Measurements from ENCODE around the gene LGMN.
A peak's percentile ranks its signal among the peaks of the same experiment; 100 is the strongest.
"Not testable (repeated sequence)": the region's sequence is repeated elsewhere in the genome, so short reads cannot be mapped to it uniquely, and the experiment has no call there.

The LGMN gene

DNA sequence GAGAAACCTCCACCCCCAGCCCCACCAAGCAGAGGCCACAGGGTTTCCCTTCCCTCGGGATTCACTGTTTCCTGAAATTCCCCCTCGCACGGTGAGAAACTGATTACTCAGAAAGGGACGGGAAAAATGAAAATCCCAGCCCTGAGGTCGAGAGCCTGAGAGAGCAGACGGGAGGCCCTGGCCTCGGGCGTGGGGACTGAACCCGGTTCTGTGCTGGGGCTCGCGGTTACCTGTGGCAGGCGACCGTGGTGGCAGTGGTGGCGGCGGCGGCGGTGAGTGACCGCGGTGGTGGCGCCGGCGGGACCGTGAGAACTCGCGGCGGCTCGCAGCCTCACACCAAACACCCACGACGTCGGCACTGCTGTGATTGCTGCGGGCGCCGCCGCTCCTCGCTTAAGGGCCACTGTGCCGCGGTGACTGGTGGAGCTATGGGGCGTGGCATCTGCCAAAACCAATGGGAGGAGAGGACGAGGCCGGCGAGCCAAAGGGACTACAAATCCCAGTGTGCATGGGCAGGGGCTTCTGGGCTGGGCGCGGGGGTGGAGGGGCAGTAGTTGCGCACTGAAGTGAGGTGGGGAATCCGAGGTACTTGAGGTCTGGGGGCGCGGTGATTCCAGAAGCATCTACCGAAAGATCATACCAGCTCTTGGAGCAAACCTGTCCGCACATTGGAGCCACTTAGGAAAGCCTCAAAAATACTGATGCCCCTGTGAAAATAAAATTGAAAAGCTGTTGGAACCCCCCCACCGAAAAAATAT is at the start of gene LGMN:
Gene LGMN, minus strand, starts transcription at position 369 of the 758 bp plus-strand sequence. CDS start 15,841 bp downstream, outside the sequence.
- peak; percentile 89 to 91 for DNase-seq

DNA sequence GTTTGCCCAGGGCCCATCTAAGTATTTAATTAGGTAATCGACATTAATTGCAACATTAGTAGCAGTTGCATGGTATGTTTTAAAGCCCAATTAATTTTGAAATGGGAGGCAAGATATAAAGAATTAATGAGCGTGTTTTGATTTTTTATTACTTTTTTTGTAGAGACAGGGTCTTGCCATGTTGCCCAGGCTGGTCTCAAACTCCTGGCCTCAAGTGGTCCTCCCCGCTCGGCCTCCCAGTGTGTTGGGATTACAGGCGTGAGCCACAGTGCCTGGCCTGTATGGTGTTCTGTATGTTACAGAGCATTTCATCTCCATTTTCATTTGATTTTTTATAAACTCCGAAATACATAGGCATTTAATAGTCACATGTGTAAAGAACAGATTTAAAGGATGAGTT is 46.5 kb upstream of the LGMN start:
- no peak for DNase-seq

- DNase-seq, result no peak
These were observed 46.1 kb upstream of the LGMN start for GRCh38 chr14:92794547-92794941.

DNA sequence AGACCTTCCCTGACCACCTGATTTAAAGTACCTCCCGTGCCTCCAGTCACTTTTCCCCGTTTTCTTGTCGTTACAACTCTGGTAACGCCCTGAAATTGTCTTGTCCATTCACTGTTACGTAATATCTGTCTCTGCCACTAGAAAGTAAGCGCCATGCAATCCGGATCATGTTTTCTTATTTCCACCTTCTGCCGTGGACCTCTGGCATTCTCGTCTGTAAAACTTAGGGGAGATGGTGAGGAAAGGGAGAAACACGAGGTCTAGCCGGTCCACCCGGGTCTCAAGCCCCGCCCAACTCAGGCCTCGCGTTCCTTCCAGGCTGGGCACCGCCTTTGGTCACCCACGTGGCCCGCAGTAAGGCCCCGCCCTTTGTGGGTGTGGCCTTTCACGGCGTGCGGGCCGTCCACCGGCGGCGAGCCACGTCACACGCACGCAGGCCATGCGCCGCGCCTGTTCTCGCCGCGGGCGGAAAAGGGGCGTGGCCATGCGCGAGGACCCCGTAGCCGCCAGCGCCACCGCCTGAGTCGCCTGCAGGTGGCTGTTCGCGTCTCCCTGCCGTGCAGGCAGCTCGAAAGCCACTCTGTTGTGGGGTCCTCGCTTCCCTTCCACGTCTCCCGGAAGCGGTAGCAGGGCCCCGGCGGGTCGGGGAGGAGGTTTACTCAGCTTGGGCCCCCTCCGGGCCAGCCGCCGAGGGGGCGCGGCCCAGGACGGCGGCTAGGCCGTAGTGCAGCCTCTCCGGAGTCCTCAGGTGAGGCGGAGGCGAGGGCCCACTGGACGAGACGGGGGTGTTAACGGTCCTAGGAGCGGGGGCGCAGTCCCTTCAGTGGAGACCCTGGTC is 45.5 kb upstream of the LGMN start, which contains the start of gene GOLGA5:
Gene GOLGA5, plus strand, starts transcription at position 597 of the 838 bp plus-strand sequence. CDS start 3,133 bp downstream, outside the sequence.
- DNase-seq, result peak; percentile 99

DNA sequence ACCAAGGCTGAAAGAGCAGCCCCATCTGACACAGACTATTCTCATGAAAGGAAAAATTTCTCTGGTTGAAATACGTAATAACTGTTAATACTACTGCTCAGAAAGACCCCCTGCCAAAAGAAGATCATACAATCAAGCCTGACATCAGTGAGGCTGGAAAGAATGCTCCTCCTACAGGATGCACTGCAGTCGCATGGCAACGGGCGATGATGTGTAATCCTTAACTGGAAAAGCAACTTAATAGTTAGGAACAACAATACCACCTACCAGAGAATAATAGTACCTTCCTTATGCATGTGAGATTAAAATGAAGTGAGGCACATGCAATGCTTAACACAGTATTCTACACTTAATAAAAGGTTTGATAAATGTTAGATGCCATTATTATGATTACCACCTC is 44.5 kb upstream of the LGMN start:
- DNase-seq, result no peak

GRCh38 chr14:92789457-92790089 is 41.1 kb upstream of the LGMN start:
- no peak for DNase-seq

DNA sequence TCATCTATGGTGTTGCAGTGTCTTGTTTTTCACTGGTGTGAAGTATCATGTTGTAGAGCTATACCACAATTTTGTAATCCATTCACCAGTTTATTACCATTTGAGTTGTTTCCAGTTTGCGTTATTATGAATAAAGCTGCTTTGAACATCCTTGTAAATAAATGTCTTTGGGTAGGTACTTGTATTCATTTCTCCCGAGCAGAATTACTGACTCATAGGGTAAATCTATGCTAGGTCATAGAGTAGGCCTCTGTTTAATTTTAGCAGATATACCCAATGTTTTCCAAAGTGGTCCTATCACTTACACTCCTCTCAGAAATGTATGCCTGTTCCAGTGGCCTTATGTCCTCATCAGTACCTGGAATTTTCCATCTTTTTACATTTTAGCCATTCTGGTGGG is 39.1 kb upstream of the LGMN start:
- no peak for DNase-seq

DNA sequence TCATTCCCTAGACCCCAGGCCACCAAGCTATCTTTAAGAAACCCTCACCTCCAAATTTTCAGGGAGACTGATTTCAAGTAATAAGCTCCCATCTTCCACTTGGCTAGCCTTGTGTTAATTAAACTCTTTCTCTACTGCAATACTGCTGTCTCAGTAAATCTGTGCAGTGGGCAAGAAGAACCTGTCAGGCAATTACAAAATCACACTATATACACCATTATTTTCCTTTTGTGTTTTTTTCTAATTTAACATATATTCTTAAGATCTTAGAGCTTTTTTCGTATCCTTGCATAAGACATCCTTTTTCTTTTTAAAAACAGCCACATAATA is 38.0 kb upstream of the LGMN start:
- DNase-seq, result no peak

GRCh38 chr14:92785667-92786426 is 37.4 kb upstream of the LGMN start:
- DNase-seq, result no peak

GRCh38 chr14:92783813-92784431 is 35.5 kb upstream of the LGMN start:
- peak; percentile 20 to 59 for DNase-seq

DNA sequence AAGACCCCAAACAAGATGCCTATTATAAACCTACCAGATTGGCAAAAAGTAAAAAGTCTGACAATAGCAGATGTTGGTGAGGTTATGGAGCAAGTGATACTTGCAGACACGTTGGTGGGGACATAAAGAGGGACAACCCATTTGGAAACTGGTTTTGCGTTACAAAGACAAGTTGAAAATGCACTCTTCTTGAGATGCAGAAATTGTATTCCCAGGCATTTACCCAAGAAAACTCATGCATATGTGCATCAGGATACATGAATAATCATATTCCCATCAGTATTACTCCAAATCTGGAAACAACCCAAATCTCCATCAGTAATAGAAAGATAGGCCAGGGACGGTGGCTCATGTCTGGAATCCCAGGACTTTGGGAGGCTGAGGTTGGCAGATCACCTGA is 32.9 kb upstream of the LGMN start:
- DNase-seq, result no peak

GRCh38 chr14:92780444-92781232 is 32.2 kb upstream of the LGMN start:
- peak in 1 of 2 donors; percentile 15 for DNase-seq

DNA sequence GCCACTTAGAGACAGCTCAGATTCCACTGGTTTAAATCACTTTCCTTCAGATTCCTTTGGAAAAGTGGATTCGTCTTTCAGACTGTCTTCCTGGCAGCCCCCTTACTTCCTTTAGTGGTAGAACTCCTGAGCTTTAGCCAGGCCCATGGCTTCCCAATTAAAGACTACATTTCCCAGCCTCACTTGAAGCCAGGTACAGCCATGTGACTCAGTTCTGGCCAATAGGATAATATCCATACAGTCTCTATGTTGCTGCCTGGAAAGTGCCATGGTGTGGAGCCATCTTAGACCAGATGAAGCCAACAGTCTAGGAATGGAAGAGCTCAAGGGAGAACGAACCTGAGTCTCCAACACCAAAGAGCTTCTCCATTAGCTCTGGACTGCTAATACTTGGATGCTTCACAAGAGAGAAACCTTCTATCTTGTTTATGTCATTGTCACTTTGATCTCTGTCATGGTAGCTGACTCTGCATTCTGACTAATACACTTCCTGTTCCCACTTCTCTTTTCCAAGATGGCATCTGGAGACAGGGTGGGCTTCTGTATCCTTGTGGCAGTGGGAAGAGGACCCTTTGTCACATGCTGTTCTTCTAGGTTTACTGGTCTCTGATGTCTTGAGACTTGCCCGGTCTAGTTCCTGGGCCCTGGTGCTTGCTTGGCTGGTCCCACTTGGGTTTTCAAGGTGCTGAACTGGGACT is 30.6 kb upstream of the LGMN start:
- DNase-seq, result not testable (repeated sequence)

DNA sequence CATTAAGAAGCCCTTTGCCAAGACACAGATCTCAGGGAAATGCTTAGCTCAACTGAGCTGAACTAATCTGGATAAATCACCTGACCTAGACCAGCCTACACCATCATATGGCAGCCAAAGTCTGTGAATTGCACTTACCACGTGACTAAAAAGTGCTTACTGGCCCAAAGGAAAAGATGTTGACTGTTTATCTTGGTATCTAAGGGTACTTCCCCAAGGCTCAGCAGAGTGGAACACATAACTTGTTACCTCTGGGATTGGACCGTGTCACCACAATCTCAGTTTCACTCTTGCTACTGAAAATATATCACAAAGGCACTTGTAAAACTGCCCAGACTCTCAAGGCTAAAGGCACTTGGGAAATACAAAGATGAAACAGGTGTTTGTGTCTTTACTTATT is 26.9 kb upstream of the LGMN start:
- DNase-seq, result peak; percentile 17 to 56

DNA sequence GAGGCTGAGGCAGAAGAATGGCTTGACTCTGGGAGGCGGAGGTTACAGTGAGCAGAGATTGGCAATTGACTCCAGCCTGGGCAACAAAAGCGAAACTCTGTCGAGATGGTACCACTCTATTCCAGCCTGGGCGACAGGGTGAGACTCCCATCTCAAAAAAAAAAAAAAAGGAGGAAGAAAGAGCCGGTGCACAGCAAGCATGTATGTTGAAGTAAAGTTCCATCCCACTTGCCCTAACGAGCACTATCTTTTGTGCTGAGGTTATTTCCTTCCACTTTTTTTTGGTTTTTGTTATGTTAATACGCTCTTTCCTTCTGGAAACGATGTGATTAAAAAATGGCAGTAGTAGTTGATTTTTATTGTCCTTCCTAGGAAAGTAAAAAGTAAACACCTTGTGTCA is 26.1 kb upstream of the LGMN start:
- no peak for DNase-seq

- DNase-seq, result no peak
These were observed 22.1 kb upstream of the LGMN start for GRCh38 chr14:92770484-92770883.

DNA sequence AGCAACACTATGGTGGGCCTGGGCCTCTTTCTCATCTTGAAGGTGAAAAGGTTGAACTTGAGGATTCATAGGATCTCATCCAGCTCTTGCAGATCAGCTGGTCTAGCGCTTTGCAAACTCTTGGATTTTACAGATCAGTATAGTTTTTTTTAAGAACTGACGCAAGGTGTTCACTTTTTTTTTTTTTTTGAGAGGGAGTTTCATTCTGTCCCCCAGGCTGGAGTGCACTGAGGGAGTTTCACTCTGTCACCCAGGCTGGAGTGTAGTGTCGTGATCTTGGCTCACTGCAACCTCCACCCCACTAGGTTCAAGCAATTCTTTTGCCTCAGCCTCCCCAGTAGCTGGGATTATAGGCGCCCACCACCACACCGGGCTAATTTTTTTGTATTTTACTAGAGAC is 20.4 kb upstream of the LGMN start:
- no peak for DNase-seq

GRCh38 chr14:92768236-92768635 is 19.8 kb upstream of the LGMN start:
- peak; percentile 40 to 47 for DNase-seq

GRCh38 chr14:92763666-92764631 is 15.5 kb upstream of the LGMN start:
- not testable (repeated sequence) for DNase-seq

DNA sequence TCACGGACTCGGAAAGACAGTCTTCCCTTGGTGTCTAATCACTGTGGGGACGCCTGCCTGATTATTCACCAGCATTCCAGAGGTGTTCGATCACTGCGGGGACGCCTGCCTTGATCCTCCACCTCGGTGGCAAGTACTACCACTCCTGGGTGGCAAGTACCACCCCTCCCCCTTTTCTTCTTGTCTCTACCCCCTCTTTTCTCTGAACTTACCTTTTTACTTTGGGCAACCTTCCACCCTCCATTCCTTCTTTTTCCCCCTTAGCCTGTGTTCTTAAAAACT is 12.0 kb upstream of the LGMN start:
- DNase-seq, result no peak

Data from CD4-positive, alpha-beta T cell treated with Interleukin-1 beta for 1 hour (primary cell).